Stimulated activated naive B cell treated with anti-CD40 and anti-IgM and Interleukin-4, amounts not matched to agents 10 μg/mL and 1 μg/mL and 100 μg/mL, for 72 hours (primary cell): ENCODE data around the gene GPHN.

Experiments used
- ATAC-seq, 2 donors: fragments of 150-1000 bp; cut with Tn5 transposase; replicated peaks; 2 replicates each; pipeline ENCODE4 v1.10.0; 2021; ENCODE audit warnings: moderate library complexity in 1 of 2
- DNase-seq: peaks from one replicate; pipeline ENCODE4 v3.0.0; 2021
- H3K27ac Mint-ChIP-seq: one replicate; pipeline ENCODE4 v1.8.0; 2022; ENCODE audit warnings: mild to moderate bottlenecking, mixed read lengths
- H3K27me3 Mint-ChIP-seq, 2 donors: one replicate each; pipeline ENCODE4 v1.8.0; 2022; ENCODE audit warnings: mixed read lengths in 2 of 2
- H3K36me3 Mint-ChIP-seq, 2 donors: one replicate each; pipeline ENCODE4 v1.8.0; 2022; ENCODE audit warnings: mixed read lengths in 2 of 2, mild to moderate bottlenecking in 1 of 2
- H3K4me1 Mint-ChIP-seq, 2 donors: one replicate each; pipeline ENCODE4 v1.8.0; 2022; ENCODE audit warnings: mixed read lengths in 2 of 2, mild to moderate bottlenecking in 1 of 2
- H3K4me3 Mint-ChIP-seq, 2 donors: one replicate each; pipeline ENCODE4 v1.8.0; 2022; ENCODE audit warnings: mild to moderate bottlenecking in 2 of 2, mixed read lengths in 2 of 2, moderate library complexity in 1 of 2
- H3K9me3 Mint-ChIP-seq, 2 donors: one replicate each; pipeline ENCODE4 v1.8.0; 2022; ENCODE audit warnings: mixed read lengths in 2 of 2, mild to moderate bottlenecking in 1 of 2

The GPHN gene

DNA sequence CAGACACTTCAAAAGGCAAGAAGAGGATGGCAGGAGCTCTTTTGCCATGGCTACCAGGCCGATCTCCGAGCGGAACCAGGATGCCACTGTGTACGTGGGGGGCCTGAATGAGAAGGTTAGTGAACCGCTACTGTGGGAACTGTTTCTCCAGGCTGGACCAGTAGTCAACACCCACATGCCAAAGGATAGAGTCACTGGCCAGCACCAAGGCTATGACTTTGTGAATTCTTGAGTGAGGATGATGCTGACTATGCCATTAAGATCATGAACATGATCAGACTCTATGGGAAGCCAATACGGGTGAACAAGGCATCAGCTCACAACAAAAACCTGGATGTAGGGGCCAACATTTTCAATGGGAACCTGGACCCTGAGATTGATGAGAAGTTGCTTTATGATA, 691.1 kb downstream of the GPHN start:
- Mint-ChIP-seq H3K9me3 (no peaks in the 10 kb centered on the region), H3K4me3 (no peak overlapping the region), H3K27me3 (peaks cover 7 to 10% of the 10 kb centered on the region in 2 donors), H3K36me3 (no peaks in the 10 kb centered on the region), H3K27ac (no peak overlapping the region), H3K4me1 (no peaks in the 10 kb centered on the region)
- ATAC-seq (no peak), DNase-seq (no peak)

DNA sequence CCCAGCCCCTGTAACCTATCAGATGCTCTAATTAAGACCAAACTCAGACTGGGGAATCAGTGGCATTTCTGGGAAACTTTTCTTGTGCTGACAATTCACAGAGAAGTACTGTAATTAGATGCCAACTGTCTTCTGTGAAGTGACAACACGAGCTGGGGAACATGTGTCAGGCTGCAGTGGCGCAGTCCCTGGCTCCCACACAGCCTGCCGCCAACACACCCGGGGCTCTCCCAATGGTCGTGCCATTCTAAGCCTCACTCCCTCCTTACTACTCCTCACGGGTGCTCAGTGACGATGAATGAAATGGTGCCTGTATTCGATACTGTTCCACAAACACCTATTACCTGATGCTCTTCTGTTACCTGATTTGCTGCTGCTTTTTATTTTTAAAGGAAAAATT, 699.9 kb downstream of the GPHN start:
- Mint-ChIP-seq H3K4me3 (no peak overlapping the region), H3K27me3 (peaks cover 0 to 8% of the 10 kb centered on the region in 2 donors), H3K27ac (no peak overlapping the region), H3K9me3 (peaks cover 0 to 1% of the 10 kb centered on the region in 2 donors), H3K36me3 (no peaks in the 10 kb centered on the region), H3K4me1 (no peaks in the 10 kb centered on the region)
- ATAC-seq (no peak), DNase-seq (no peak)

DNA sequence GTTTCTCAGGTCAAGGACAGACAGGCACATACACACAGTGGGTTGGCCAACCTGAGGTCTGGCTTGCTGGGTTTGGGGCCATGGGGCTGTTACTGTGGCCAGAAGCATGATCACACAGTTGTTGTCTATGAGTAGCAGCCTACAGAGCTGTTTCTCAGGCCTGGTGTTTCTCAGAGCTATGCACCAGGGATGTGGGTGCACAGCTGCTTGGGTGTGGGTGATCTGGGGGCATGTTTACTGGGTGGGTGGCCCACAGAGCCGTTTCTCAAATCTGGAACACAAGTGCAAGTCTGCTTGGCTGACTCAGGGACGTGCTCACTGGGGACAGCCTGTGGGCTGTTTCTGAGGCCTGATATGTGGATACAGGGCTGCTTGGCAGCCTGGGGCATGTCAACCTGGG, 710.2 kb downstream of the GPHN start:
- H3K27me3 Mint-ChIP-seq, result peaks cover 10 to 16% of the 10 kb centered on the region in 2 donors
- no peaks in the 10 kb centered on the region for H3K36me3 Mint-ChIP-seq
- no peak for ATAC-seq

DNA sequence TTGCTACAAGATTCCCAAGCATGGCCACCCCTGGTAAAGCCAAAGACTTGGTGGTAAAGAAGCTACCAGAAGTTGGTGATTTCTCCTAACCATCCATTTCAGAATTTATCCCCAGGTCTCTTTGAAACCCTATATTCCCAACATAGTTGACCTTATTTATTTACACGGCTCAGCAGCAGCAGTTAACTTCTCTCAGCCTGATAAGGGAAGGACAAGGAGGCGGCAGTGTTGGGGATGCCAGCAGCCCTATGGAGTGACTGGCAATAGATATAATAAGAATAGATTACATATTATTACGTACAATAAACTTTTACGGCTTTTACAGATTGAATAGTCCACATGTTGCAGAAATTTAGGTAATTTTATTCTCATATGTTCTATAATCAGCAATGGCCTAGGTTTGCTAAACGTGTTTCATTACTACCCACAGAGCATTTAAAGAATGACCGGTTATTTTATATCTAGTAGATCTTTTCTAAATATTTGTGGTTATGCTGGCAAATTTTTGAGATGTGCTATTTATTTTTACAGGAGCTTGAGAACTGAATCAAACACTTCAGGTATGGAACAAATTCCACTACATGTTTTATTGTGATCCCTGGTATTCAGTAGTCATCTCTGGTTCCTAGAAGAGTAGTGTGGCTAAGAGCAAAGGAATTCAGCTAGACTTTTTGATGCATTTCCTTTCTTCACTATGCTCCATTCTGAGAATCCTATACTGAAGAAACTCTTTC, 713.5 kb downstream of the GPHN start:
- ATAC-seq (no peak), DNase-seq (no peak)
- H3K9me3 Mint-ChIP-seq, result peaks cover 0 to 3% of the 10 kb centered on the region in 2 donors
- H3K4me3 Mint-ChIP-seq, result no peak overlapping the region
- H3K4me1 Mint-ChIP-seq, result no peaks in the 10 kb centered on the region
- H3K36me3 Mint-ChIP-seq, result no peaks in the 10 kb centered on the region
- H3K27ac Mint-ChIP-seq, result no peak overlapping the region
- H3K27me3 Mint-ChIP-seq, result peaks cover 10 to 16% of the 10 kb centered on the region in 2 donors

More for the DNA sequence above, 710.2 kb downstream of the GPHN start:
- Mint-ChIP-seq H3K27ac (no peak overlapping the region), H3K4me1 (no peaks in the 10 kb centered on the region), H3K9me3 (peaks cover 0 to 3% of the 10 kb centered on the region in 2 donors), H3K4me3 (no peak overlapping the region)
- no peak for DNase-seq

DNA sequence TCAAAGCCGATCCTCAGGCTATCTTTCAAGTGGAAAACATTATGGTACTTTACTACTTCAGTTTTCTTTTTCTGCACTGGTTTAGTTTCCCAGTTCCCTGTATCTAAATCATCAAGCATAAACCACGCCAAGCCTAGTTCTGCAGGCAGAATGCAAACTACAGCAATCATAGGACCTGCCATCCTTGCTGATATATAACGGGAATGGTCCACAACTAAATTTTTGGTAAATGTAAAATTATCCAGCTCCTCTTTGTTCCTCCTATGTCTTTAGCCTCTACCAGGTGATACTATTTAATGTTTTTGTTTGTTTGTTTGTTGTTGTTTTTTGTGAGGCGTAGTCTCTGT, 714.0 kb downstream of the GPHN start:
- DNase-seq (no peak), ATAC-seq (no peak)
- no peaks in the 10 kb centered on the region for H3K4me1 Mint-ChIP-seq
- peaks cover 10 to 16% of the 10 kb centered on the region in 2 donors for H3K27me3 Mint-ChIP-seq
- no peaks in the 10 kb centered on the region for H3K36me3 Mint-ChIP-seq
- H3K9me3 Mint-ChIP-seq, result peaks cover 0 to 3% of the 10 kb centered on the region in 2 donors
- no peak overlapping the region for H3K27ac Mint-ChIP-seq
- no peak overlapping the region for H3K4me3 Mint-ChIP-seq

DNA sequence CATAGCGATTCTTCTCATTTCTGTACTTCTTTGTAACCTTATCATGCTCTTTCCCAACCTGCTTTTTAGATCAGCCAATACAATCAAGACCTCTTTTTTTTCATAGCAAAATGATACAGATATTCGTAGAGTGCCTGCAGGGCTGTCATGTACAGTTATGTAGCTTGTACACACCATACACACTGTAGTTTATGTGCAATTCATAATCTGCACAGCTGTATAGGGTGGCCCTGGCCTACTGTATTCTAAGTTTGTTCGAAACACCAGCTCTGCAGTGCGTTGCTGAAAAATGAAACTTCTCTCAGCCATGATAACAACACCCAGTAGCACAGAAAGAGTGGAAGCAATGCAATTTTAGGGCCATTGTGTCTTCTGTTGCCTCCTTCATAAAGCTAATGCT, 717.6 kb downstream of the GPHN start:
- DNase-seq (no peak), ATAC-seq (no peak)
- H3K4me1 Mint-ChIP-seq, result no peaks in the 10 kb centered on the region
- no peaks in the 10 kb centered on the region for H3K9me3 Mint-ChIP-seq
- H3K27me3 Mint-ChIP-seq, result peaks cover 0 to 5% of the 10 kb centered on the region in 2 donors
- no peaks in the 10 kb centered on the region for H3K36me3 Mint-ChIP-seq
- H3K27ac Mint-ChIP-seq, result no peak overlapping the region
- H3K4me3 Mint-ChIP-seq, result no peak overlapping the region

DNA sequence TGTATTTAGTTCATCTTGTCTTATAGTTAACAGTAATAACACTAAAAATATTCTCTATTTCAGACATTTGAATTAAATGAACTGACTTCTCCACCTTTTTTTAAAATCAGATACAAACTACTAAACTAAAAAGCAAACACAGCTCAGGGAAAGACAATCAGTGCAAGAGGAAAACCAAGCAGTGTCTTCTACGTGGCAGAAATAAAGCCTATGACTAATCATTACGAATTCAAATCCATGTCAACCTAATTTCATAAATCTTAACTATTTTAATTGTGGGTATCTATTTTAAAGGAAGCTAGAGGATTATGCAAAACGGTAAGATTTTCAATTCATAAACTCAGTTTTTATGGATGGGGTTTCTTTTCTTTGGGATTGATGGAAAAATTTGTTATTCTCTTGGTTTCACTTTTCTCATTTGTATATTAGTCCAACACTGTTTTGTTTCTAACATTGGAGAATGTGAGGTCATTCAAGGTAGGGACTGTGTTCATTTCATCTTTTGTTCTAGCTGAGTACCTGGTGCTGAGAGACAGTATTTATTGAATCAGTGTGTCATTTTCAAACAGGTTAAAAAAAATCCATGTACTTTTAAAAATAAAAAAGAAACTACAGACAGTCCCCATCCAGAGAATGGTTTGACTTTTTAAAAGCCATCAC, 720.5 kb downstream of the GPHN start:
- H3K27ac Mint-ChIP-seq, result no peak overlapping the region
- H3K9me3 Mint-ChIP-seq, result no peaks in the 10 kb centered on the region
- no peaks in the 10 kb centered on the region for H3K4me1 Mint-ChIP-seq
- no peaks in the 10 kb centered on the region for H3K36me3 Mint-ChIP-seq
- no peak overlapping the region for H3K4me3 Mint-ChIP-seq
- no peaks in the 10 kb centered on the region for H3K27me3 Mint-ChIP-seq
- no peak for DNase-seq
- no peak for ATAC-seq
